SK-N-SH (cell line): ENCODE results near the gene PLEKHA8.

ENCODE experiments used
- CHD2 ChIP-seq: fragments of 150-350 bp; IDR thresholded peaks from 2 replicates; pipeline ENCODE4 v1.6.1; 2018; ENCODE audit warnings: low read length; ENCODE audit not compliant: partially characterized antibody
- CTCF ChIP-seq: fragments of 200-600 bp; sonication (generic); IDR thresholded peaks from 2 replicates; pipeline ENCODE4 v1.6.1; 2017; ENCODE audit warnings: antibody characterized with exemption, mild to moderate bottlenecking, moderate library complexity
- EP300 ChIP-seq, 2 experiments: IDR thresholded peaks; 2 replicates each; pipeline versions ENCODE4 v1.4.0 to v1.6.1; 2012; ENCODE audit warnings: borderline replicate concordance in 1 of 2, low read depth in 1 of 2, low read length in 1 of 2
- FOXM1 ChIP-seq: IDR thresholded peaks from 2 replicates; pipeline ENCODE4 v1.4.0; 2012; ENCODE audit warnings: low read depth, mild to moderate bottlenecking
- MAX ChIP-seq: IDR thresholded peaks from 2 replicates; pipeline ENCODE4 v1.4.0; 2012; ENCODE audit warnings: low read depth
- SMC3 ChIP-seq: IDR thresholded peaks from 2 replicates; pipeline ENCODE4 v1.6.1; 2012; ENCODE audit warnings: low read depth, low read length, improper control_type of control experiment
- USF1 ChIP-seq: IDR thresholded peaks from 2 replicates; pipeline ENCODE4 v1.4.0; 2012; ENCODE audit warnings: low read depth, borderline replicate concordance

- TF ChIP-seq SMC3 (no peak), EP300 (IDR thresholded peaks at IDR 0.05; ENCODE audit: borderline replicate concordance in 1 of 2, low read depth in 1 of 2, low read length in 1 of 2) (no peak), USF1 (no peak), CHD2 (no peak), MAX (no peak), CTCF (no peak), FOXM1 (no peak)
These were observed 55.1 kb downstream of the PLEKHA8 start for GRCh38 chr7:30083334-30083733.
